Stimulated activated CD4-positive, alpha-beta T cell treated with anti-CD3 and anti-CD28 coated beads, Interleukin-1b, Interleukin-23, amount 100 ng/mL, for 4 hours (primary cell): ENCODE measurements around the gene TCF4.

Experiments
- DNase-seq, 2 donors: peaks; one replicate each; pipeline ENCODE4 v3.0.0-alpha.2; 2020; ENCODE audit warnings: low read depth in 2 of 2

TCF4 gene

DNA sequence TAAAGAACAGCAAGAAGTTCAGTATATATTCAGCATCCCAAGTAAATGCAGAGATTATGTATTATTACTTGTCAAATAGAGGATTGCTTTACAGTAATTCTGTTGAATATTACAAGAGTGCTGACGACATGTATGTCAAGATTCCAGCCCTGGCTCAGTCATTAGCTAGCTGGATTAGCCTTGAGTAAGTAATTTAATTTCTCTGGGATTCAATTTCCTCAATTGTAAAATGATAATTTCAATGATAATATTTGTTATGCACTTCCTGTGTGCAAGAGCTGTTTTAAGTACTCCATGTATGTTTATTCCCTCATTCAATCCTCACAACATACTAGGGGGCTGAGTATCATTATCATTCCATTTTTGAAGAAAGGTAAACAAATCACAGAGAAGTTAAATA is 44.0 kb downstream of the TCF4 start:
- DNase-seq = no peak

DNA sequence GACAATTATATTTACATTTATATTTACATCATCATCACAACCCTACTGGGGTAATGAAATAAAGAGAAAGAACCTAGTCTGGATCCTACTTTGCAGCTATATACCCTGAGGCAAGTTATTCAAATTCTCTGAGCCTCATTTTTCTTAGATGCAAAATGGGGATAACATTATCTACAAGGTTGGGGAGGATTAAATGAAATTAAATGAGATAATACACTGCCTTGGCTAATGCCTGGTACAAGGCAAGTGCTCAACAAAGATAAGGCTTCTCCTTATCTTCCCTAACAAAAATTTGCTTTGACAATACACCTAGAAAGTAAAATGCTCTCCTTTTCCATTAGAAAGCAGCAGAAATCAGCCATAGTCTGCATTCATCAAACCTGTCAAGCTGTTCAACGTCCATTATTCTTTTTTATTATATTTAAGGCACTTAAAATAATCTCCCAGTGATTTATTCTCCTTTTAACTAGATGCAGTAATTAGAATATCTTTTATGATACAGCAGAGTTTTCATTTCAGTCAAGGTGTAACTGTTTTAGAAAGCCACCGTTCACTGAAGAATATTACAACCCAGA is 44.8 kb downstream of the TCF4 start:
- DNase-seq = no peak

DNA sequence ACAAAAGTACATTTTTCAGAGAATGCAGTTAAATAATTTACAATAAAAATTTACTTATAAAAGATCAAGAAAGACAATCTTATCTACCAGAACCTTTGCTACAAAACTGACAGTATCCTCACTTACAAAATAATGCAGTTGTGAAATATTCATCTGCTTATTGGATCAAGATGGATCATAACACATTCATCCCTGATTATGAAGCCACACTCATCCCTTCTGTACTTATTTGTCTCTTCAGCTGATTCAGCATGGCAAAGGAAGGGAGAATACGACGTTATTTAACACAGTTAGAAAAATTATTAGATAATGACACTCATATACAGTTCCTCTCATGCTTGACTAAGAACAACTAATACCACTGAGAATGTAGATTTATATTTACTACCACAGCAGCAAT is 46.4 kb downstream of the TCF4 start:
- DNase-seq = no peak

DNA sequence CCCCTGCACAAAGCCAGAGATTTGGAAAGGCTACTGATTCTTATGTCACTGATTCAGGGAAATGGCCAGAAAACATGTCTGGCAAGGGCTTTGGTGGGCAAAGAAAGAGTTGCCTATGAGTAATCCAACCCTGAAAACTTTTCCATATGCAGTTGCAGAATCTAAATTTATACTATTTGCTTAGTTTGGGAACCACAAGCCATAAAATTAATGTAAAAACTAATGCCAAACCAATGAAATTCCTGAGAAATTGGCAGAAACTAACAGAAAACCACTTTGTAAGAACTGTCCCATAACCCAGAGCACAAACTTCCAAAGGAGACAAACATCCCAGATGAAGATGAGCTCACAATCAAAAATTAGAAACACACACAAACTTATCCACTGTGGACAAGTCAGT is 48.8 kb downstream of the TCF4 start:
- no peak for DNase-seq

DNA sequence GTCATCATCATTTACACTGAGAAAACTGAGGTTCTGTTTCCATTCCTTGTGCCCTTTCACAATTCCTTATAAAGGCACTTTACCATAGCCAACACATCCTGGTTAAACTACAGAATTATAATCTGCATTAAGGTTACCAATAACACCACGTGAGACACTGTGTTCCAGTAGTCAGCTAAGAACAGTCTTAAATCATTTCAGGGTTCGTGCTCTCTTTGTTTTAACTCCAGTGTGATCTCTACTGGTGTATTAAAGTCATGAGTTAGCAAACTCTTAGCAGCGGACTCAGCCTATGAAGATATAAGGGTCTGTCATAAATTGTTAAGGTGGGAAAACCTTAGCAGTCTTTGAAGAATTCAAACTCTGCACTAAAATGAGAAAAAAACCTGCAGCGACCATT is 53.0 kb downstream of the TCF4 start:
- no peak for DNase-seq

DNA sequence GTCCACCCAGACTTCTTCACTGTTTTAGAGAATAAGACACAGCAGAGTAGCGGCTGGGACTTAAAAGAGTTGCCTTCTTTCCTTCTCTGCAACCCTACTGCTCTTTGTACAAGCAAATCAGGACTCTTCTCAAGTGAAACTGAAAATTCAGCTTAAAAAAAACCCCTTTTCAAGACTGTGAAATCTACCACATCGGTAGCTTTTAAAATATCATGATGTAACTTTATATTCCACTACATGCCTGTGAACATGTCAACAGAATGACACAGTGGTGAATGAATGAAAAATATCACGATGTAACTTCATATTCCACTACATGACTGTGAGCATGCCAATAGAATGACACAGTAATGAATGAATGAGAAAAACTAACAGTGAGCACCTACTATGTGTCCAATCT is 53.4 kb downstream of the TCF4 start:
- no peak for DNase-seq

DNA sequence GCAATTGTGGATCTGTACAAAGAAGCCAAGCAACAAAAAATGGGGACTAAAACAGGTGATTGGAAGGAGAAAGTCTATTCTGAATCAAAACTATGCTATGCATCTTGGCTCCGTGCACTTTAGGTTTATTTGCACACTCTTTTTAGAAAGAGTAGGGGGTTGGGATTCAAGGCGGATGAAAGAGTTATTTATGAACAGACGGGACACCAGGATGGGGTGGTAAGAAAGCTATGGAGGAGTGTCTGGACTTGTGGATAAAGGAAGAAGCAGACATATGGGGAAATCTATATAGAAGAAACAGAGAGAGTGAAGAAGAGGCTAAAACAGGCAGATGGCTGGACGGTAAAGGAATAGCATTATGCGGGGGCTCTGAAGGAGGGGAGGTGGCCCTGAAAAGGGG is 57.8 kb downstream of the TCF4 start:
- no peak for DNase-seq

DNA sequence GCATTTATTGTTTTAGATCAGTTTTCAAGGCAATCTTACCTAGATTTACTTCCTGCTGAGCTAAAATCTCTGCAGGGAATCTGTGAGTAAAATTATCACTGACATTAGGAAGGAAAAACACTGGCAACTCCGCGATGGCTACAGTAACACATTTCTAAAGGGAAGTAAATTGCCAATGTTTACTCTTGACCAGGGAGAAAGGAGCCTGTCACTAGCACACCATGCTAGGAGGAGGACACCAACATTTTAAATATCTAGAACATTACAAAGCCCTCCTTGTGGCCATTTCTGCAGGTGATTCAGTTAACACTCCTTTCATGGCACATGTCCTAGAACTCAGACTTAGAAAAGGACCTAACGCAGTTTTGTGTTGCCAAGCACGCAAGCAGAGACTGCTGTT is 58.4 kb downstream of the TCF4 start:
- DNase-seq = no peak

DNA sequence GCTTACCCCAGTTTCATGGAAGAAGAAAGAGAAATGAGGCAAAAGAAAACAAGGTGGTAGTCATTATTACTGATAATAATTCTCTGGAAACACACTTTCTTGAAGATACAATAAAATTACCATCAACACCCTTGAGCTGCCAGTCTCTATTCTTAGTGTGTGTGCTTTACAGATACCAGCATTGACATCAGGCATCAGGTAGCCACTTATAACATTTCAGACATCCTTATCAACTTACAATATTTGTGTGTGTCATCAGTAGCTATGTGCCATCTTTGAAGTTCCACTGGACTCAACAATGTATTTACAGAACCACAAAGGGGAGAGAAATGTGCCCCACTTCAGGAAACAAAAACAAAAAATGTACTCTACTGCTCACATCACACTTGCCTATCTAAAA is 62.1 kb downstream of the TCF4 start:
- no peak for DNase-seq

DNA sequence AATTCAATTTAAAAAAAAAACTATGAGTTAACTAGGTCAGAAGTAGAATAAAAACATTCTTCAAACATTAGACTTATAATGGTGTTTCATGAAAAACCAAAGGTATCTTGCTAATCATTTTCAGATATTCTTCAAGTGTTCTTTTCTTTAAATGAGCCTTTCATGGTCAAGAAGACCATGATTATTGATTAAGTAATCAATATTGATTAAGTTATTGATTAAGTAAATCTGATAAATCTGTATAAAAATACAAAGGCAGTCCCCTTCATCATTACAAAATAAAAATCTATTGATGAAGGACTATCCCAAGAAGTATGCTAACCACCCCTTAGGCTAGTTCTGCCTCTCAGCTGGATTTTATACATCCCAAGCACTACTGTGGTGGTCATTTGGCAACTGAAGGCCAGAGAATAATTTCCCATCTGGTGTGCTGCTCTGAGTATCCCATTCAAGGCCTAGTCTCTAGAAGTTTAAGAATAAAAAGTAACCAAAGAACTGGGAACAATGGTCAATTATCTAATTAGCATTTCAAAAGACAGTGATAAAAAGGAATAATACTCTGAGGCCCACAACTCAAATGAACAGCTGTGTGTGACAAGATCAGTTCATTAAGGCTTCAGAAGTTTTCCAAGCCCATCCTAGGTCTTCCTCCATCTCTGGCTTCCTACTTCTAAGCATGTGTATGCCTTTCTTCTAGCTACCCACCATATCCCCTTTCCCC is 63.5 kb downstream of the TCF4 start:
- DNase-seq = no peak

DNA sequence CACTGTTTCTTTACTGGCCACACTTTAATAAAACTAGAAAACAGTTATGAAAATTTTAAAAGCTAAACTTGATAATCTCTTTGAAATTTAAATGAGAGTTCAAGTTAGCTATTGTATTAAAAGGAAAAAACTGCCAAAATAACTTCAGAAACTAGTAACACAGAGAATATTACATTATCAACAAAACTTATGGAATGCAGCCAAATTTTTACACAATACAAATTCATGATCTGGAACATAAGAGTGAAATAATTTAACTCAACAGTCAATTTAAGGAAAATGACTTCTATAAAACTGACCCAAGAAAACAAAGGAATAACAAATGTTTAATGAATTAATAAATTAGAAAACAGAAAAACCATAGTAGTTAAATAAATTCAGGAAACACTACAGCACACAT is 65.0 kb downstream of the TCF4 start:
- DNase-seq = no peak

DNA sequence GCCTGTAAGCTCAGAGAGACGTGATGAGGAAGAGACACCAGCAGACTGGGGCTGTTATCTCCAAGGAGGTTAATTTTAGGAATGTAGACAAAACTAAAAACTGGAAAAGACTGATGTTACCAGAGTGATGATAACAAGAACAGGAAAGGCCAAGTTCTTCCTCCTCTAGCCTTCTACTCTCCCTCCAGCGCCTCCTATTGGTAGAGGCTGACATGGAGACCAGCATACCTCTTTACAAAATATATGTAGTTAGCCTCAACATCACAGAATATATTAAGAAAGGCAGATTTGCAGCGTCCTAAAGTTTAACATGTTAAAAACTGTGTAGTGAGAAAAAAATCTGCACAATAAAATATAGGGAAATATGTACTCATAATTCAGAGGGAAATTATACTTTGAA is 66.0 kb downstream of the TCF4 start:
- DNase-seq = no peak

DNA sequence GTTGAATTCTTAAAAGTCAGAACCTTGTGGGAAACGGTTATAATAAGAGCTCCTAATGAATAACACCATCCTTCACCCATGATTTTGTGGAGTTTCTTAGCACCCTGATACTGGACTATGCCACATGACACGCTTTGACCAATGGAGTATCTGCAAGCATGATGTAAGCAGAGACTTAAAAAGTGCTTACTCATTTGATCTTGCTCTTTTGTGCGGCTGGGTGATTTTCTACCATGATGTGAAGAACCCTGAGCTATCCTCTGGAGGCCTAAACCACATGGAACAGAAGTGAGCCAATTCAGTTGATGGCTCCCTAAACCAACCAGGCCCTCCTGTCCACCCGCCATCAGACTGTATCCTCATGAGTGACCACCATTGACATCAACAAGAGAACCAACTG is 70.9 kb downstream of the TCF4 start:
- no peak for DNase-seq

DNA sequence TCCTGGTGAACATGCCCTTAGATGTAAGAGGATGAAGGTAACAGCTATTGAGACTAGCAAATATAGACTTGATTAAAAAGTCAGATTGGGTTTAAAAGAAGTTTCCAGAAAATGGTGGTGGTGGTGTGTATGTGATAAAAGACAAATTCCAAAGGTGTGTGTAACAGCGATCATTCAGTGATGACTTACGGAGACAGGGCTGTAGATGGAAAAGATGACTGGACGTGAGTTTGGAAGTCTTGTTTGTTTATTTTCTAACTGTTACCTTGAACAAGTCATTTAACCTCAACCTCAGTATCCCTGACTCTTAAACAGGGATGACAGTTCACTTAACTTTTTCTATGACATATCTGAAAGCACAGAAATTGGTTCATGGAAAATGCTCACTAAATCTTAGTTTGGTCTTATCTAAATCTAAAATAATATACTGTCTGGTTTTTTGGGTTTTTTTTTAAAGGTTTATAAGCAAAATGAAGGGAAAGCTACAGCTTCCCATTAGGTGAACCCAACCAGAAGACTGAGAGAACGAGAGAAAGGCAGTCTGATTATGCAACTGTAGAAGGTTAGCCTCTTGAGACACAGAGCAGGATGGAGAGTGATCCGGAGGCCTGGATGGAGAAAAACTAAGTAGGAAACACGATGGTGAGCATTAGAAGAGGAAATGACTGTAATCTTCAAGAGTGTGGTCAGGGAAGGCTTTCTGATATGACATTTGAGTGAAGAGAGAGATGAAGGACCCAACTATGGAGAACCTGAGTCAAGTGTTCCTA is 71.9 kb downstream of the TCF4 start:
- DNase-seq = no peak

DNA sequence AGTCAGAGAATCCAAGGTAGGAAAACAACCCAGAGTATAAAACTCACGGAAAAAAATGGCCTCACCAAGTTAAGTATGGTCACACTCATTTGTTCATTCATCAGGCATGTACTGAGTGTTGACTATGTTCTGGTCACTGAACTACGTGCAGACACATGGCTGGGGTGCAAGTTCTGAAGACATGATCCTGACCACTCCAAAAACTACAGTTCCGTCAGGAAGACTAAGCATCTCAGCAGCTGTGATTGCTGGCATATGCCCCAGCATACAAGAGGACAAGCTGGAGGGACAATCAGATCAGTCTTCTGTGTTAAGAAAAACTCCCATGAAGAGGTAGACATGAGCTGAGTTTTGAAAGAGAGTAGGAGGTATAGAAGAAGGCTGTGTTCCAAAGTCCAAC is 72.8 kb downstream of the TCF4 start:
- DNase-seq = no peak

DNA sequence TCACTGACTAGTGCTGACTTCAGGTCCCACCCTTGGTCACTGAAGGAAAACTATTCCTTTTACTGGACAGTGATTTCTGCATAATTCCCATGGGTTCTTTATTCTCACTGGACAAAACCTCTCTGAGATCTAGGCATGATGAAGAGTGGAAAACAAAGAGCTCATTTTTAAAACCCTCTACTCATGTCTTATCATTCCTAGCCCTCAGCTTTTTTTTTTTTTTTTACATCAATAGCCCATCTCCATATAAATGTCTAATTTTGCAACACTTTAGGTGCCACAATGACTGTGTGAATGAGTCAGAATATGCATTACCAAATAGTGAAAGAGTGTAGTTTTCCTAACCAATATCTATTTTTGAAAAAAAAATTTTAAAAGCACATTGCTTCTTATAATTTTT is 74.8 kb downstream of the TCF4 start:
- DNase-seq = no peak

DNA sequence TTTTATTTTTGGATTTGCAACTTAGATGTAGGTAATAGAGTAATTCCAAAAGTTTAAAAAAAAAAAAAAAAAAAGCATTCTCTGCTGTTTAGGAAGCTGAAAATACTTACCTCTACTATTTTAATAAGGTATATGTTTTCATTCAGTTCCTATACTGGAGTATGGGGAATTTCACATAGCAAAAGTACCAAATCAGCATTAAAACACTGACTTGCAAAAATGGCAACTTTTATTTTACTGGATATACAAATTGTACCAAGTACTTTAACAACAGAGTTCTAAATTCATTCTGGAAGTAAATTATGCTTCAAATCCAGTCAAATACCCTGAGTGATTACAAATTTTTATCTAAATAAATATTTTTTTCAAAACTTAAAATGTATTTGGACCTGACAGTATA is 76.7 kb downstream of the TCF4 start:
- DNase-seq = no peak

DNA sequence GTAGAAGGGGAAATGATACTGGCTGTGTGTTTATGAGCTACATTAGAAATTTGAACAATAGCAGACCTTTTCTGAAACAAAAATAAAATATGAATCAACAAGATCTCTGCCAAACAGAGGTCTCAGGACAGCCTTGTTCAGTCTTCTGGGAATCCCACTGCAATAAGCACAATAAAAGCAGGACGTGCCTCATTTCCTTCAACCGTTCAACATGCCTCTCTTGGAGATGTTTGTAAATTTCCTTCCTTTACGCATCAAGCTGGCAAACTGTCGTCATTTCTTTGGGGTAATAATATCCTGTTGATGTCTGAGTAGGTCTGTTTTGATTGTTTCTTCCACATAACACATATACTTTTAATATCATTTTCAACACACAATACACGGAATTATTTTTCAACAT is 77.2 kb downstream of the TCF4 start:
- no peak for DNase-seq

DNA sequence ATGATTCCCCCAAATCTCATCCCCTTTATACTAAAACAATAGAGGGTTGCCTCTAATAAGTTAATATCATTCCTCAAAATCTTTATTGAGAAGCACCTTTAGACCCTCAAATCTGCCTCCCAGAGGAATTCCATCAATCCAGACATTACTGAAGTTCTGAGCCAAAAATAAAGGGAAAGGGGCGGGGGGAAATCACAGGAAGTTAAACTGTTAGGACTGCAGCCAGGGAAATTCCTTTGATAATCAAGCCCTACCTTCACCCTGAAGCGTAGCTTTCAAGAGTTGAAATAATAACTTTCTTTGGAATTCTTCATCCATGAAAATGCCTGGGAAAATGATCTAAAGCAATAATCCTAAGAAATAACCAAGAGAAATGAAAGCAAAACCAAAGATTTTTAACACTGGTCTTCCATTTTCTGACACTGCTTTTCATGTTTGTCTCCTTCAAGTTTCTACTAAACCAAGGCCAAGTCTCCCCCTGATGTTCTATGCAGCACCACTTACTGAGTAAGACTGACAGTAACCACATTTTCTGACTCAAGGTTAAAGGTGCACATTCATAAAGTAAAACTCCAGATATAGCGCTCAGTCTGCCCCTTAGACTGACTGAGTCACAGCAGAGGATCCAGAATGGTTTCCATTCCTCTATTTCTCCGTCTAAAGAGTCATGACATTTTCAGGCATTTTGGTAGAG is 78.2 kb downstream of the TCF4 start:
- DNase-seq = no peak

DNA sequence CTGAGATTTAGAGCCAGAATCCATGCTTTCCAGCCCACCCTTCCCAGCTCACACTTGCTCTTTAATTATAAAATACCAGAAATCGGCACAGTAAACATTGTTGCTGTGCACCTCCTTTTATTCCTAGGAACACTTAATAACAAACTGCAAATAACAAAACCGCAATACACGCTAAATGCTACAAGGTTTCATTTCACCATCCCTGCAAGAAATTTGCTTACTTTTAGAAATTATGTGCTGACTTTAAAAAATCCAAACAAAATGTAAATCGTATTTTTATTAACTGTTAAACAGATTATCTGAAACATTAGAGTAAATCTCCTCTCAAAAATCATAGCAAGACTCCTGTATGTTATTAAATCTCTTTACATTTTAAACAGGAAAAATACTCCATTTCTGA is 79.3 kb downstream of the TCF4 start:
- DNase-seq = no peak

DNA sequence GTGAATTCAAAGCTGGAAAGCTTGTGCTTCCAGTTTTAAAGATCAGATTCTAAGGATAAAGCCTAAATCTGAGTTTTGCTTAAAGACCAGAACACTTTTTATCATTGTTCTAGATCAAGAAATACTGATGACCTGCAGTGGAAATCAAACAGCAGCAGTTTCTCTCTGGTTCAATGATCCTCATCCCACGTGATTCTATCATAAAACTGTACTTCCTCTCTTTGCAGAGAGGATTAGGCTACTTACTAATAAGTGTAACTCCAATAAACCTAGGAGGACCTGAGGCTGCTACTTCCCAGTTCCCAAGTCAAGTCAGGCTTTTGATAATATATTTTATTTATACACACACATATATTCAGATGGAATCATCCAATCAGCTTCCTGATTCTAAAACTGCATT is 81.9 kb downstream of the TCF4 start:
- DNase-seq = no peak

DNA sequence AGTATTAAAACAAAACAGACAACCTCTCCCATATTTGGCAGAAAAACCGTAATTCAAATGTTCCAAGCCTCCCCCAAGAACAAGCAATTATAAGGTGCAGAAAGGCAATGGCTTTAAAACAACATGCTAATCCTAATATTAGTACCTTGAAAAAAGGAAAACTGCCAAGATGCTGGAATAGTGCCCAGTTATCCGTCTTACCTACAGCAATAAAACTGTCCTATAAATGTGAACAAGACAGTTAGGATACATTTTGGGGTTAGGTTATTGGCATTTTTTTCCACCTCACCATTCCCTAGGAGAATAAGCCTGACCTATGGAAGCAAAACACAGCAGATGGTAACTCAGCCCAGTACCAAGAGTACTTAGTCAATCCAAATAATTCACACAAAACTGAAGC is 83.2 kb downstream of the TCF4 start:
- DNase-seq = no peak
